ENCODE measurements around the gene HNRNPH3.
"Not testable (repeated sequence)": the region's sequence is repeated elsewhere in the genome, so short reads cannot be mapped to it uniquely, and the experiment has no call there.

The HNRNPH3 gene

GRCh38 chr10:68331455-68332258, at the start of gene HNRNPH3:
TSS of gene HNRNPH3 (plus strand) at chr10:68332064. CDS start at chr10:68337222, 5,158 bp downstream.
- in situ Hi-C loops (cut with MboI; ENCODE audit: low sequenced_read_pairs): no loop called here

GRCh38 chr10:68284062-68285001, 47.5 kb upstream of the HNRNPH3 start:
- in situ Hi-C loops (cut with MboI; ENCODE audit: low sequenced_read_pairs): no loop called here

GRCh38 chr10:68288717-68289116, 43.1 kb upstream of the HNRNPH3 start:
- in situ Hi-C loops (cut with MboI; ENCODE audit: low sequenced_read_pairs): no loop called here

GRCh38 chr10:68290736-68291135, 41.1 kb upstream of the HNRNPH3 start:
- in situ Hi-C loops (cut with MboI; ENCODE audit: low sequenced_read_pairs): no loop called here

- in situ Hi-C loops (cut with MboI; ENCODE audit: low sequenced_read_pairs): no loop called here
Measured at GRCh38 chr10:68296843-68297663, 34.8 kb upstream of the HNRNPH3 start.

- in situ Hi-C loops (cut with MboI; ENCODE audit: low sequenced_read_pairs): no loop called here
Measured at GRCh38 chr10:68301301-68301700, 30.6 kb upstream of the HNRNPH3 start.

- in situ Hi-C loops (cut with MboI; ENCODE audit: low sequenced_read_pairs): no loop called here
Measured at GRCh38 chr10:68301790-68302502, 29.9 kb upstream of the HNRNPH3 start.

- in situ Hi-C loops (cut with MboI; ENCODE audit: low sequenced_read_pairs): no loop called here
Measured at GRCh38 chr10:68302503-68302823, 29.4 kb upstream of the HNRNPH3 start.

- in situ Hi-C loops (cut with MboI; ENCODE audit: low sequenced_read_pairs): no loop called here
Measured at GRCh38 chr10:68302871-68303270, 29.0 kb upstream of the HNRNPH3 start.

GRCh38 chr10:68303849-68304412, 27.9 kb upstream of the HNRNPH3 start:
- in situ Hi-C loops (cut with MboI; ENCODE audit: low sequenced_read_pairs): no loop called here

- in situ Hi-C loops (cut with MboI; ENCODE audit: low sequenced_read_pairs): no loop called here
Measured at GRCh38 chr10:68305854-68306253, 26.0 kb upstream of the HNRNPH3 start.

- in situ Hi-C loops (cut with MboI; ENCODE audit: low sequenced_read_pairs): no loop called here
Measured at GRCh38 chr10:68310531-68310930, 21.3 kb upstream of the HNRNPH3 start.

GRCh38 chr10:68314930-68315329, 16.9 kb upstream of the HNRNPH3 start:
- in situ Hi-C loops (cut with MboI; ENCODE audit: low sequenced_read_pairs): not testable (repeated sequence)

- in situ Hi-C loops (cut with MboI; ENCODE audit: low sequenced_read_pairs): no loop called here
Measured at GRCh38 chr10:68315582-68315981, 16.3 kb upstream of the HNRNPH3 start.

- in situ Hi-C loops (cut with MboI; ENCODE audit: low sequenced_read_pairs): no loop called here
Measured at GRCh38 chr10:68318331-68319059, 13.4 kb upstream of the HNRNPH3 start.

GRCh38 chr10:68324396-68324795, 7.5 kb upstream of the HNRNPH3 start:
- in situ Hi-C loops (cut with MboI; ENCODE audit: low sequenced_read_pairs): not testable (repeated sequence)

- in situ Hi-C loops (cut with MboI; ENCODE audit: low sequenced_read_pairs): no loop called here
Measured at GRCh38 chr10:68327889-68328786, 3.7 kb upstream of the HNRNPH3 start.

GRCh38 chr10:68329506-68329861, 2.4 kb upstream of the HNRNPH3 start:
- in situ Hi-C loops (cut with MboI; ENCODE audit: low sequenced_read_pairs): no loop called here

Measured in hTERT RPE-1 (cell line).